ENCODE results near the gene EPHA7. TPM values are rescaled to one million over a fixed set of nuclear protein-coding genes. Genes with fewer than 3 reads are reported as not detected.

Gene EPHA7
- total and polyA plus RNA-seq, 8 donors: 0.07 to 0.16 (median 0.09) TPM; not detected in 1

- H3K4me3 ChIP-seq: no peak overlapping the region
- no peak overlapping the region for H3K27ac ChIP-seq
- intact Hi-C loops (cut with DNase I): no loop called here
- H3K4me1 ChIP-seq: no peaks in the 10 kb centered on the region
- TF ChIP-seq CTCF (IDR thresholded peaks at IDR 0.05): no peak
- 73 to 74% methylated on average over 2 of the region's 2 CpGs for WGBS, 2 donors
- no peaks in the 10 kb centered on the region for H3K27me3 ChIP-seq
- H3K9me3 ChIP-seq: no peaks in the 10 kb centered on the region
- DNase-seq: no peak
- ATAC-seq: no peak
- FAIRE-seq: no peak
- no peaks in the 10 kb centered on the region for H3K36me3 ChIP-seq
Measured at GRCh38 chr6:93193868-93194267, 225.5 kb downstream of the EPHA7 start.
